ENCODE results near the gene COG4. TPM values are rescaled to one million over a fixed set of nuclear protein-coding genes. Genes with fewer than 3 reads are reported as not detected.
"Not testable (repeated sequence)": the region's sequence is repeated elsewhere in the genome, so short reads cannot be mapped to it uniquely, and the experiment has no call there.

The COG4 gene
- total RNA-seq, 1 donor from 2014 or later: 46.5 TPM

DNA sequence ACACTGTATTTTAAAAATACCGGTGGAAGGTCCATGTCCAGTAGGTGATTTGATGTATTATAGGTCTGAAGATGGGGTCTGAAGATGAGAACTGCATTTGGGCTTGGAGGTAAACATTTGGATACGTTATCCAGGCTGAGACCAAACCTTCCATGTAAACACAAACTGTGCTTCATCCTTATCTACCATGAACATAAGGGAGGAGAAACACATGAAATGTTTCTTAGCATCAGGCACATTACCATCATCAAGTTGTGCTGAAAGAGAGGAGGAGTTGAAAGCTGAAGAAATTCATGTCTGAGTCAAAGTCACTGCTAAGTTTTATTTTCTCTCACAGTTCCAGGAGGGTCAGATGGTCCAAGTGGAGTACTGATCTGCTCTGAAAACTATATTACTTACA, 11.6 kb upstream of the COG4 start:
- ATAC-seq (no peak), DNase-seq (ENCODE audit: missing footprints) (no peak)
- intact Hi-C loops (cut with DNase I): no loop called here

DNA sequence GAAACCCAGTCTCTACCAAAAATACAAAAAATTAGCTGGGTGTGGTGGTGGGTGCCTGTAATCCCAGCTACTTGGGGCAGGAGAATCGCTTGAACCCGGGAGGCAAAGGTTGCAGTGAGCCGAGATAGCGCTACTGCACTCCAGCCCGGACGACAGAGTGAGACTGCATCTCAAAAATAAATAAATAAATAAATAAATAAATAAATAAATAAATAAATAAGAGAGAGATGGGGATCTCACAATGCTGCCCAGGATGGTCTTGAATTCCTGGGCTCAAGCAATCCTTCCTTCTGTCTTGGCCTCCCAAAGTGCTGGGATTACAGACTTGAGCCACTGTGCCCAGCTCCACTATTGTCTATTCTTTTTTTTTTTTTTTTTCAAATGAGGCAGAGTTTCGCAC, 6.6 kb upstream of the COG4 start:
- DNase-seq (ENCODE audit: missing footprints); ATAC-seq: not testable (repeated sequence)
- intact Hi-C loops (cut with DNase I): loop anchor here (2.0 to 5.0 kb wide), 2 partner anchors 32 to 123 kb away; no protein-coding TSS in a partner anchor

DNA sequence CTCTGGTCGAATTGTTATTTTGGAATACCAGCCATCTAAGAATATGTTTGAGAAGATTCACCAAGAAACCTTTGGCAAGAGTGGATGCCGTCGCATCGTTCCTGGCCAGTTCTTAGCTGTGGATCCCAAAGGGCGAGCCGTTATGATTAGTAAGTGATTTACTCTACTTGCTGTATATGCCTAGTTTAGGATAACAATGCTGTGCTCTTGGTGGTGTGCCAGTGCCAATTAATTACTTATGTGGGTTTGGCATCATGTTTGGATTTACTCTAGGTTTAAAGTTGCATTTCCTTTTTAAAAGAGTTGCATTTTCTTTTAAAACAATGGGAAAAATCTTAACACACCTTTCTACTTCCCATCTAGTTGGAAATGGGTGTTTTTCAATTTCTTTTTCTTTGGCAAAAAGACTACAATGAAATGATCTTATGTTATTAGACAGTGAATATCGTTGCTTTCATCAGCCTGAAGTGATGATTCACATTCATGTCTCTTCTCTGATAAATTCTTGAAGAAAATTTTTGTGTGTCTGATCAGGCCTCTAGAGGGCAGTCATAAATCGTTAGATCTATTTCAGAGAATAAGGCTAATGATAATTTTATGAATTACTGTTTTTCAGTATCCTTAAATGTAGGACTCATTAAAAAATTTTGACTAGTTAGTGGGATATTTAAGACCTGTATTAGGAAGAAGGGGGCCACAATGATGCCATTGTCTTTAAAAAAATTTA, 5.9 kb upstream of the COG4 start:
- ATAC-seq: no peak

DNA sequence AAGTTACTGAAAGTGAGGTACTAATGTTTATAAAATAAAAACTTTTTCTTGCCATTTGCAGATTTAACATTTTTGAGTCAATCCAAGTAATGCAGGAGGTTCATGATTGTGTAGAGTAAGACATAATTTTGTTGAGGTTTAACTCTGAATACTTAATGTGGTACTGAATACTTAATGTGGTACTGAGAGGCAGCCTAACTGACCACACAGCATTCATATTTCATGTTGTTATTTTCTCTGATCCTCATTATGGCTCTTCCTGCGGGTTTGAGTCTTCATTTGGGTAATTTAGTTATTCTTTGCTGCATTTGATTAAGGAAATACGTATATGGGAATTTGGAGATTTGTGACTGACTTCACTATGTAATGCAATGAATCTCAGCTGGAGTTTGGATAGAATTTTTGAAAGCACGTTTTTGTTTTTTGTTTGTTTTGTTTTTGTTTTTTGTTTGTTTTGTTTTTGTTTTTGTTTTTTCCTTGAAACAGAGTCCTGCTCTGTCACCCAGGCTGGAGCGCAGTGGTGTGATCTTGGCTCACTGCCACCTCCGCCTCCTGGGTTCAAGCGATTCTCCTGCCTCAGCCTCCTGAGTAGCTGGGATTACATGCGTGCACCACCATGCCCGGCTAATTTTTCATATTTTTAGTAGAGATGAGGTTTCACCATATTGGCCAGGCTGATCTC, 4.1 kb upstream of the COG4 start:
- intact Hi-C loops (cut with DNase I): loop anchor here (5.0 kb wide), 1 partner anchor 35 kb away; no protein-coding TSS in a partner anchor
- DNase-seq (ENCODE audit: missing footprints) (no peak), ATAC-seq (no peak)

More for the DNA sequence above, 5.9 kb upstream of the COG4 start:
- intact Hi-C loops (cut with DNase I): loop anchor here (2.0 to 5.0 kb wide), 2 partner anchors 33 to 124 kb away; no protein-coding TSS in a partner anchor
- no peak for DNase-seq (ENCODE audit: missing footprints)

DNA sequence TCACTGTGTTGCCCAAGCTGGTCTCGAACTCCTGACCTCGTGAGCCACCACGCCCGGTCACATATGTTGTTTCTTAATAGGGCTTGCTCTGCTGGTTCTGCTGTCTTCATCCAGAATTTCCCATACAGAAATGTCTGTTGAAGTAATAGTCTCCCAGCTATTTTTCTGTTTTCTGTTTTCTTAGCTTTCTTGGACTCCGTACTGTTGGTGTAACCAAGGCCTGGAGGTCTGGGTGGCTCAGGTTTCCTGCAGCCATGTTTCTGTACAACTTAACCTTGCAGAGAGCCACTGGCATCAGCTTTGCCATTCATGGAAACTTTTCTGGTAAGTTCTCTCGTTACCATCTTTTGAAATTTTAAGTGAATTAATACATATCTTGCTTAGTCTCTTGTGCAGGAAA, 3.0 kb upstream of the COG4 start:
- intact Hi-C loops (cut with DNase I): loop anchor here (5.0 kb wide), 1 partner anchor 36 kb away; no protein-coding TSS in a partner anchor
- ATAC-seq: no peak
- no peak for DNase-seq (ENCODE audit: missing footprints)

DNA sequence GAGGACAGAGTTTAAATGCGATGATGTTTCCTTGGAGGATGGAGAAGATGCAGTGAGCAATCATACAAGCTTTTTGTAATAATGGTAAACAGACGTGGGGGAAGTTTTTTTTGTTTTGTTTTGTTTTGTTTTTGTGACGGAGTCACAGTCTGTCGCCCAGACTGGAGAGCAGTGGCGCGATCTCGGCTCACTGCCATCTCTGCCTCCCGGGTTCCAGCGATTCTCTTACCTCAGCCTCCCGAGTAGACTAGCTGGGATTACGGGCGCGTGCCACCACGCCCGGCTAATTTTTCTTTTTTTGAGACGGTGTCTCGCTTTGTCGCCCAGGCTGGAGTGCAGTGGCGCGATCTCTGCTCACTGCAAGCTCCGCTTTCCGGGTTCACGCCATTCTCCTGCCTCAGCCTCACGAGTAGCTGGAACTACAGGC, 1.1 kb upstream of the COG4 start:
- not testable (repeated sequence) for ATAC-seq; DNase-seq (ENCODE audit: missing footprints)
- intact Hi-C loops (cut with DNase I): loop anchor here (5.0 kb wide), 1 partner anchor 248 kb away; no protein-coding TSS in a partner anchor

DNA sequence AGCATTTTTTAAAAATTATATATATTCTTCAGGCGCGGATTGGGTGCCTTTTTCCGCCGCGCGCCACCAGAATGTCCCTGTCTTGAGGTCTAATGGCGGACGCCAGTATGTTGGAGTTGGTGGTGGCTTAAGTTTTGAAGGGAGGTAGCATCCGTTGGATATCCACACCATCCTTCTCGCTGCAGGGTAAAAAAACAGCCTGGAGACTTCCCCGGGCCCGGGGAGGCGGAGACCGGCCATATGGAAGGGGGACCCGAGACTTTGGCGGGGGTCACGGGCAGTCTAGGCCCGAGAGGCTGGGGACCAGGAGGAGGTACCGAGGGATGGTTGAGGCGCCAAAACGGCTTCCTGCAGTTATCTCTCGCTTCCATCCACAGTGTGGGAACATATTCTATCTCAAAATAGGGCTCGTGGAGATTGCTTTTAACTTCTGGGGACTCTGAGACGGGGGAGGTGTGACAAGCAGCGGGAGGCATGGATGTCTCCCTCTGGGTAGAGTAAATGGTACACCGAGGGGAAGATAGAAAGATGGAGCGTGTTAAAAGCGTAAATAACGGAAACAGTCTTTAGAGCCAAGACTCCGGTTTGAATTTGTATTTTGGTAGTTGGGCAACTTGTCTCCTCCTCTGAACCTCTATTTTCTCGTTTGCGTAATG, 517 bp upstream of the COG4 start, which contains the start of gene SF3B3:
TSS of gene SF3B3 (plus strand) at position 74 of the 656 bp plus-strand sequence. CDS start 2,841 bp downstream, outside the sequence.
- intact Hi-C loops (cut with DNase I): loop anchor here (5.0 kb wide), 1 partner anchor 248 kb away; no protein-coding TSS in a partner anchor
- ATAC-seq (peak; percentile 89), DNase-seq (ENCODE audit: missing footprints) (peak; percentile 85)

DNA sequence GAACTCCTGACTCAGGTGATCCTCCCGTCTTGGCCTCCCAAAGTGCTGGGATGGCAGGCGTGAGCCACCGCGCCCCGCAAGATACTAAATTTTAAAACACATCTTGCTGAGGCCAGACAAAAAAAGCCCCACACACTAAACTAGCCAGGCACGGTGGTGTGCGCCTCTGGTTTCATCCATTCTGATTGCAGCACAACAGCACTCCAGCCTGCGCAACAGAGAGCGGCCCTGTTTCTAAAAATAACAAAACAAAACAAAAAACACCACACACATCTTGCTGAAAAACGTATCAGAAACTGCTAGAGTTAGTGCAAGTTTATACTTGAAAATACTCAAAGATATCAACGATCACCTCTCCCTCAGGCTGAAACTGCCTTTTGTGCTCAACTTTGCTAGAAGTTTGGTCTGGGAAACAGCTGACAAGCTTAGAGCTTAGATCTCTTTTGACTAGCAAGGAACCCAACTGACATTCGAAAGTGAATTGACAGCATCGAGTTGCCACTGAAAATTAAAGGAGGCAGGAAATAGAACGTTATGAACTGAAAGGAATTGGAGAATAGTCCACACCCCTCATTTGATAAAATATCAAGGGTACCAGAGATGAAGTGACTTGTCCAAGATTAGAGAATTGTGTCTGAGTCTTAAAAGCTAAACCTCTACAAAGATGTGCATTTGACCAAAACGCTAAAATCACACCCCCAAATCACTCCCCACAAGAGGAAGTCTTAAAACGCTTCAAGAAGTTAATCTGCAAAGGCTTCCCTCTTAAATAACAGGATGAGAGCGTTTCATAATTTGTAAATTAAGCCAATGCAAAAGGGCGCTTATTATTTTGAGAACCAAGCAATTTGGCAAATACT, 908 bp downstream of the COG4 start:
- intact Hi-C loops (cut with DNase I): loop anchor here (5.0 kb wide), 1 partner anchor 250 kb away; no protein-coding TSS in a partner anchor

DNA sequence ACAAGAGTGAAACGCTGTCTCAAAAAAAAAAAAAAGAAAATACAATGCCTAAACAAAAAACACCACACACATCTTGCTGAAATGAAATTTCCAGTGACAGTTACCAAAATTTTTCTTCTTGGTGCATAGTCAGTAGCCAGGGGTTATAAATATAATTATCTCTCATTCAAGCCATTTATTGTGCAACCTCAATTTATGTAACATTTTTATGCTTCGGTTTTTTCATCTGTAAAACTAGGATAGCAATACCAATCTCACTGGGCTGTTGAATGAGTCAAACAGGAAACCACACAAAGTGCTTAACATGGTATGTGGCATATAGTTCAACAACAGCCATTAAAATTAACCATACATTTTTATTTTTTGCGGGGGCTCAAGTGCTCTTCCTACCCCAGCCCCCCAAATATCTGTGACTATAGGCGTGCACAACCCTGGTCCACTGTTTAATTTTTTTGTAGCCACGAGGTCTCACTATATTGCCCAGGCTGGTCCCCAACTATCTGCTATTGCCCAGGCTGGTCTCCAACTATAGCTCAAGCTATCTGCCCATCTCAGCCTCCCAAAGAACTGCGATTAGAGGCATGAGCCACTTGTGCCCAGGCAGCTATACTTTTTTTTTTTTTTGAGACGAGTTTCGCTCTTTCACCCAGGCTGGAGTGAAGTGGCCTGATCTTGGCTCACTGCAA, 2.6 kb downstream of the COG4 start:
- intact Hi-C loops (cut with DNase I): loop anchor here (5.0 kb wide), 1 partner anchor 252 kb away; no protein-coding TSS in a partner anchor
- ATAC-seq (no peak), DNase-seq (ENCODE audit: missing footprints) (no peak)

More for the DNA sequence above, 908 bp downstream of the COG4 start:
- ATAC-seq (no peak), DNase-seq (ENCODE audit: missing footprints) (no peak)

DNA sequence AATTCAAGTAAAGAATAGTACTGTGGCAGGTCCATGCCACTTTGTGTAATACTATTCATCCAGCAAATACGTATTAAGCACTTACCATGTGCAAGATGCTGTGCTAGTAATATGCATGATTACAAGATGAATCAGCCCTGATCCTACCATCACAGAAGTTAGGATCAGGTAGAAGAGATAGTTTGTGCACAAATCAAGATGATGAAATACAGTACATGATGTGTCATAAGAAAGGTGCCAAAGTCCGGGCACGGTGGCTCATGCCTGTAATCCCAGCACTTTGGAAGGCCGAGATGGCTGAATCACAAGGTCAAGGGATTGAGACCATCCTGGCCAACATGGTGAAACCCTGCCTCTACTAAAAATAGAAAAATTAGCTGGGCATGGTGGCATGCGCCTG, 10.9 kb downstream of the COG4 start:
- ATAC-seq (no peak), DNase-seq (ENCODE audit: missing footprints) (no peak)
- intact Hi-C loops (cut with DNase I): no loop called here

DNA sequence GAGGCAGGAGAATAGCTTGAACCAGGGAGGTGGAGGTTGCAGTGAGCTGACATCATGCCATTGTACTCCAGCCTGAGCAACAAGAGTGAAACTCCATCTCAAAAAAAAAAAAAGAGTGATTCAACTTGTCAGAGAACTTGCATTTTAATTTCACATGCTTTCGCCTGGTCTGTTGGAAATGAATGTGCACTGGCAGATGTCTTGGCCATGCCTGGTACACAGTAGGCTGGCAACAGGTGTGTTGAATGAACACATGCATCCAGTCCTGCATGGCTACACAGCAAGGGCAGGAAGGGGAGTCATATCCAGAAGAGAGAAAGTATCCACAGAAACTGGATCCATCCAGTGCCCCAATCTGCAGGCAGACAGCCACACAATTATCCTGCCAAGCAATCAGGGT, 11.5 kb downstream of the COG4 start:
- no peak for DNase-seq (ENCODE audit: missing footprints)
- no peak for ATAC-seq
- intact Hi-C loops (cut with DNase I): no loop called here

DNA sequence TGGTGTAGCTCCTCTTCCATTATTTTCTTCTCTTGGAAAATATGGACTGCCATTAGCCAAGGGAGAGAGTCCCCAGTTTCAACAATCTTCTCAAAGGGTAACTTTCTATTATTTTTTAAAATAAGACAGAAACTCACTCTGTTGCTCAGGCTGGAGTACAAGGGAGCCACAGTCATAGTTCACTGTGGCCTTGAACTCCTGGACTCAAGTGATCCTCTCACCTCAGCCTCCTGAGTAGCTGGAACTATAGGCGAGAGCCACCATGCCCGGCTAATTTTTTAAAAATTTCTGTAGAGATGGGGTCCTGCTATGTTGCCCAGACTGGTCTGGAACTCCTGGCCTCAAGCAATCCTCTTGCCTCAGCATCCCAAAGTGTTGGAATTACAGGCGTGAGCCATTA, 13.1 kb downstream of the COG4 start:
- no peak for DNase-seq (ENCODE audit: missing footprints)
- intact Hi-C loops (cut with DNase I): no loop called here
- ATAC-seq: no peak

DNA sequence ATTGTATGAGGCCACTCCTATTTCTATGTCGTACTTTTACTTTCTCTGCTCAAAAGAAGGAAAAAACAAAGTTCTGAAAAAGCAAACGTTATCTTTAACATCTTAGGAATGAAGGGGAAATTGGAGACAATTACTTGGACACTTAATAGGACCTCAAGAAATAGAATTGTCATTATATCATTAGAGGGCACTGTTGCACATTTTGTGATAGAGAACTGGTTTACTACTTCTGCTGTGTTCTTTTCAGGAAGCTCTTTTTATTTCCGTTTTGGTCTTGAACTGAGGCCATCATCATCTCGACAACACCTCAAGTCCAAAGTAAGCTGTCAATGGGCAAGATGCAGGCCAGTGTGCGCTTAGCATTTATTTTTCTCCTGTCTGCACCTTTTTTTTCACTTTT, 14.6 kb downstream of the COG4 start:
- intact Hi-C loops (cut with DNase I): loop anchor here (2.0 kb wide), 1 partner anchor 24 kb away; no protein-coding TSS in a partner anchor
- DNase-seq (ENCODE audit: missing footprints) (no peak), ATAC-seq (no peak)

DNA sequence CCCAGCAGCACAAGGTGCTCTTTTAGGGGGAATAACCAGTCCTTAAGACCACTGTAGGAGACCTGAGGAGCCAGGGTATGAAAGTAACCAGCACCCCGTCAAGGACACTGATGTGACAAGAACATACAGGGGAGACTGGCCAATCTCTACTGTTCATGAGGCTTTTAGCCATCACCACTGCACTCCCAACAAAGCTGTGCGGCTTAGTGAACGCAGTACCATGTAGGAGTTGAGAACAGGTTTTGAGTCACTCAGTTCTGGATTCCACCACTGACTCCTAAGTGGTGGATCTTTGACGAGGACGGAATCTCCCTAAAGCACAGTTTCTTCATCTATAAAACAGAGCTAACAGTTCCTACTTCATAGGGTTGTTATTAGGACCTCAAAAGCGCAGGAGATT, 26.8 kb downstream of the COG4 start:
- intact Hi-C loops (cut with DNase I): no loop called here
- DNase-seq (ENCODE audit: missing footprints) (no peak), ATAC-seq (no peak)

DNA sequence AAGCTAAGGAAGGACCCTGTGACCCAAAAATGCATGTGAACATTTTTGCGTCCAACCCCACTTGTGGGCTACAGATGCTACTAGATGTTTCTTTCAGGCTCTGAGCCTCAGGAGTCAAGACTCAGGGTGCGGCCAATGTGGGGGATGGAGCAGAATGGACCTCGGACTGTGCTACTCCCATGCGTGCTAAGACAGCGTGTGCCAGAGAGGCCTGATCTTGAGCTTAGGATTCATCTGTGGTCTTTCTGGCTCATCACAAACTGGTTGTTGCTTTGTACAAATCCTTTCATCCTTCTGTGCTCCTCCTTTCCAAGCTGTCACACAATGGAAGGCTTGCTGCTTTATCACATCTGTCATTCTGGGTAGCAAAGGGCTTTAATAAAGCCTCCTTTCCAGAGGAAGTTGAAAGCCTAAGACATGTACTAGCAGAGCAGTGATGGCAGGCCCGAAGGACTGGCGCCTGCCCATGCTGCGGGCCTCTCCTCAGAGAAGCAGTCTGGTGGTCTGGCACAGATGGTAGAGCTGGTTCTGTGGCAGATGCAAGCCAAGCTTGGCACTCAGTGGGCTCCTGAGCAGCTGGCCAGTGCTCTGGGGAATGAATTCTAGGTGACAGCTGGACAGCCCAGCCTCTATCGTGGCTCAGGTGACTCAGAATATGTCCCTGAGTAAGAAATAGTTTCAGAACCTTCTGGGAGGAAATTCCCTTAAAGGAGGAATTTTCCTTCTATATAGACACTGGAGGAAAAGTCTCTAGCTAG, 27.8 kb downstream of the COG4 start:
- DNase-seq (ENCODE audit: missing footprints) (no peak), ATAC-seq (no peak)
- intact Hi-C loops (cut with DNase I): no loop called here

DNA sequence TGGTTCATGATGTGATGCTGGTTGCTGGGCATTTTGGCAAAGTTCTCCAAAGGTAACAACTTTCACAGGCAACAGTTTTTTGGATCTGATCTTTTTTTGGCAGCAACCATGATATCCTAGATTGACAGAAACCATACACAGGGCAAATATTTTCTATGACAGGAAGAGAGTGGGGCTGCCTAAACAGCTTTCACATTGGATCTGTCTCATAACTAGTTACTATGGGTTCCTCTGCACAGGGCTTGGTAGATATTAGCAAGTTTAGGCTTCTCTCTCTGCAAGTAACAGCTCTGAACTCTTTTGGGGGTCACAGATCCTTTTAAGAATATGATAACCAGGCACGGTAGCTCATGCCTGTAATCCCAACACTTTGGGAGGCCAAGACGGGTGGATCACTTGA, 28.6 kb downstream of the COG4 start:
- intact Hi-C loops (cut with DNase I): no loop called here
- ATAC-seq: no peak
- no peak for DNase-seq (ENCODE audit: missing footprints)

DNA sequence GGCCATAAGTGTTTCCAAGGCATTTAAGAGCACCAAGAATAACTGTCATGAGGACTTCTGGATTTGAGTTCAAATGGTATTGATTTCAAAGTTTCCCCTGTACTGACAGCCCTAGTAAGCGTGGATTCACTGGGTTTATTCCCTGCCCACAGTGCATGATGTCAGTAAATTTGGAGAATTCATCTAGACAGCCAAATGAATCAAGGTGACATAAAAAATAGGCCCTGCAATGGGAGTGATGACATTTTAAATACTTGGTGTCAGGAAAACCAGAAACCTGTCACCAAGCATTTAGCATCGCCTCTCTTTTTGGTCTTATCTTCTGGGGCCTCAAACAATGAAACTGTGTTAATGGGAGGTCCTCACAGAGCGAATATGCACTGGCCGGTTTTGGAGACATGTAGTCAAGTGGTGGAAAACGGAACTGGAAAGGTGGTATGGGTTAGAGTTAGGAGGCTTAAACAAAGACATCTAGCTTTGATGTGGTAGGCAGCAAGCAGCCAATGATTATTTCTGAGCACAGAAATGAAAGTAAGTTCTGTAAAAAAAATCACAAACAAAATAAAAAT, 29.1 kb downstream of the COG4 start:
- no peak for DNase-seq (ENCODE audit: missing footprints)
- intact Hi-C loops (cut with DNase I): no loop called here
- ATAC-seq: peak; percentile 64

All from Right ventricle myocardium inferior (tissue), 1 donor.